HG03521 (cell line): ENCODE results near the gene PARS2.

Source experiments
- ATAC-seq: cut with Tn5 transposase; IDR thresholded peaks from one replicate; pipeline ENCODE4 v1.9.1; 2021; ENCODE audit warnings: mild to moderate bottlenecking, moderate library complexity; ENCODE audit not compliant: unreplicated experiment

The PARS2 gene

GRCh38 chr1:54800041-54800898, 35.9 kb upstream of the PARS2 start:
- ATAC-seq, result no peak

- ATAC-seq, result no peak
Measured at GRCh38 chr1:54798769-54799641, 34.7 kb upstream of the PARS2 start.

- ATAC-seq, result no peak
Measured at GRCh38 chr1:54798206-54798605, 33.9 kb upstream of the PARS2 start.

GRCh38 chr1:54796902-54797301, 32.6 kb upstream of the PARS2 start:
- ATAC-seq, result no peak

- ATAC-seq, result no peak
Measured at GRCh38 chr1:54795841-54796468, 31.6 kb upstream of the PARS2 start.

GRCh38 chr1:54795356-54795665, 31.0 kb upstream of the PARS2 start:
- ATAC-seq, result no peak

GRCh38 chr1:54794451-54795355, 30.4 kb upstream of the PARS2 start:
- ATAC-seq, result no peak

GRCh38 chr1:54792686-54793282, 28.5 kb upstream of the PARS2 start:
- no peak for ATAC-seq

GRCh38 chr1:54791880-54792522, 27.7 kb upstream of the PARS2 start:
- ATAC-seq, result no peak

GRCh38 chr1:54788459-54788858, 24.1 kb upstream of the PARS2 start:
- ATAC-seq, result no peak

- ATAC-seq, result no peak
Measured at GRCh38 chr1:54787604-54788003, 23.3 kb upstream of the PARS2 start.

- no peak for ATAC-seq
Measured at GRCh38 chr1:54786778-54787177, 22.5 kb upstream of the PARS2 start.

- no peak for ATAC-seq
Measured at GRCh38 chr1:54784066-54784465, 19.7 kb upstream of the PARS2 start.

- no peak for ATAC-seq
Measured at GRCh38 chr1:54782588-54782987, 18.3 kb upstream of the PARS2 start.

- ATAC-seq, result no peak
Measured at GRCh38 chr1:54782156-54782555, 17.8 kb upstream of the PARS2 start.

- no peak for ATAC-seq
Measured at GRCh38 chr1:54781023-54781723, 16.9 kb upstream of the PARS2 start.

GRCh38 chr1:54777431-54777830, 13.1 kb upstream of the PARS2 start:
- ATAC-seq, result no peak

GRCh38 chr1:54777011-54777410, 12.7 kb upstream of the PARS2 start:
- no peak for ATAC-seq
